ENCODE measurements around the gene SUGCT.

- TF ChIP-seq CTCF (IDR thresholded peaks at IDR 0.05) (no peak), EP300 (IDR thresholded peaks at IDR 0.05) (no peak), POLR2A (IDR thresholded peaks at IDR 0.05) (no peak)
Observed at GRCh38 chr7:40899151-40899550, 764.3 kb downstream of the SUGCT start.

Measured in stomach (tissue), 4 donors.